Liver (tissue), 9 donors: ENCODE measurements around the gene CFAP54. TPM values are rescaled to one million over a fixed set of nuclear protein-coding genes. Genes with fewer than 3 reads are reported as not detected.

ENCODE experiments used
- DNase-seq: peaks from one replicate; pipeline ENCODE4 v3.0.0-alpha.2; 2017; ENCODE audit warnings: low spot score
- H3K27ac ChIP-seq, 2 donors: one replicate each; pipeline ENCODE4 v1.7.0; 2013; ENCODE audit warnings: inconsistent platforms in 2 of 2, low read length in 2 of 2, control low read depth in 1 of 2, low read depth in 1 of 2, mild to moderate bottlenecking in 1 of 2
- H3K27me3 ChIP-seq, 4 donors: one replicate each; pipeline versions ENCODE4 v1.6.1 to v1.7.0; 2013; ENCODE audit warnings: low read length in 3 of 4, inconsistent platforms in 1 of 4, mild to moderate bottlenecking in 1 of 4, moderate library complexity in 1 of 4; ENCODE audit not compliant: control insufficient read depth in 4 of 4, insufficient read depth in 4 of 4
- H3K36me3 ChIP-seq, 4 donors: one replicate each; pipeline versions ENCODE4 v1.6.1 to v1.7.0; 2013; ENCODE audit warnings: low read length in 3 of 4, mild to moderate bottlenecking in 3 of 4, low read depth in 1 of 4, moderate library complexity in 1 of 4; ENCODE audit not compliant: control insufficient read depth in 4 of 4, insufficient read depth in 3 of 4
- H3K4me1 ChIP-seq, 4 donors: one replicate each; pipeline versions ENCODE4 v1.6.1 to v1.7.0; 2013; ENCODE audit warnings: low read length in 3 of 4, mild to moderate bottlenecking in 3 of 4, moderate library complexity in 1 of 4; ENCODE audit not compliant: control insufficient read depth in 4 of 4, insufficient read depth in 4 of 4
- H3K4me3 ChIP-seq, 3 donors: one replicate each; pipeline versions ENCODE4 v1.6.1 to v1.7.0; 2013; ENCODE audit warnings: low read length in 3 of 3, control low read depth in 1 of 3, low read depth in 1 of 3, mild to moderate bottlenecking in 1 of 3
- H3K9ac ChIP-seq, 2 donors: one replicate each; pipeline ENCODE4 v1.7.0; 2013; ENCODE audit warnings: low read length in 2 of 2, mild to moderate bottlenecking in 2 of 2, moderate library complexity in 2 of 2, control low read depth in 1 of 2, low read depth in 1 of 2
- H3K9me3 ChIP-seq, 4 donors: one replicate each; pipeline versions ENCODE4 v1.6.1 to v1.7.0; 2013; ENCODE audit warnings: low read length in 3 of 4; ENCODE audit not compliant: control insufficient read depth in 4 of 4
- ATF3 ChIP-seq: IDR thresholded peaks from 2 replicates; pipeline ENCODE4 v1.6.1; 2016; ENCODE audit warnings: antibody characterized with exemption
- EGR1 ChIP-seq, 2 donors: IDR thresholded peaks; 2 replicates each; pipeline ENCODE4 v1.6.1; 2016 to 2018; ENCODE audit warnings: antibody characterized with exemption in 2 of 2, low read depth in 2 of 2
- FOXA1 ChIP-seq: IDR thresholded peaks from 2 replicates; pipeline ENCODE4 v1.6.1; 2016; ENCODE audit warnings: antibody characterized with exemption
- FOXA2 ChIP-seq: IDR thresholded peaks from 2 replicates; pipeline ENCODE4 v1.6.1; 2016; ENCODE audit warnings: antibody characterized with exemption
- GABPA ChIP-seq, 2 donors: IDR thresholded peaks in 1 of 2; conservative IDR thresholded peaks in 1 of 2; 2 replicates each; pipeline ENCODE4 v1.6.1; 2016; ENCODE audit warnings: antibody characterized with exemption in 2 of 2, mild to moderate bottlenecking in 1 of 2, moderate library complexity in 1 of 2
- HNF4A ChIP-seq, 2 donors: conservative IDR thresholded peaks; 2 replicates each; pipeline ENCODE4 v1.6.1; 2016; ENCODE audit warnings: antibody characterized with exemption in 2 of 2, mild to moderate bottlenecking in 2 of 2
- HNF4G ChIP-seq: IDR thresholded peaks from 2 replicates; pipeline ENCODE4 v1.6.1; 2016; ENCODE audit warnings: antibody characterized with exemption
- JUND ChIP-seq, 2 donors: IDR thresholded peaks; 2 replicates each; pipeline ENCODE4 v1.6.1; 2016; ENCODE audit warnings: antibody characterized with exemption in 2 of 2
- REST ChIP-seq: IDR thresholded peaks from 2 replicates; pipeline ENCODE4 v1.6.1; 2016; ENCODE audit warnings: antibody characterized with exemption, mild to moderate bottlenecking
- RXRA ChIP-seq, 2 donors: IDR thresholded peaks; 2 replicates each; pipeline ENCODE4 v1.6.1; 2017 to 2018; ENCODE audit warnings: antibody characterized with exemption in 2 of 2, mild to moderate bottlenecking in 1 of 2
- SP1 ChIP-seq: IDR thresholded peaks from 2 replicates; pipeline ENCODE4 v1.6.1; 2018; ENCODE audit warnings: antibody characterized with exemption, mild to moderate bottlenecking
- TAF1 ChIP-seq: conservative IDR thresholded peaks from 2 replicates; pipeline ENCODE4 v1.6.1; 2016; ENCODE audit warnings: antibody characterized with exemption, mild to moderate bottlenecking
- YY1 ChIP-seq: IDR thresholded peaks from 2 replicates; pipeline ENCODE4 v1.6.1; 2016; ENCODE audit warnings: antibody characterized with exemption, mild to moderate bottlenecking
- WGBS: extraction: QIAGEN DNeasy Blood & Tissue Kit; methylation state at CpG from one replicate; pipeline ENCODE4 v1.1.7; 2013; 5-methylcytosine and 5-hydroxymethylcytosine counted together
- polyA plus RNA-seq, 2 donors: library from polyadenylated mRNA; stranded (reverse) in 1 of 2; unstranded in 1 of 2; fragments of 200-250 nt in 1 of 2; fragments of >200 nt in 1 of 2; fragmentation: Nextera tagmentation in 1 of 2; extraction: Ambion mirVana in 1 of 2; gene quantifications; one replicate each; pipeline versions ENCODE4 v1.2.1 to v1.2.3, GENCODE V29; 2013 to 2015
- total RNA-seq, 2 donors: library from RNA; depleted of rRNA; stranded (reverse); fragments of >200 nt; gene quantifications; one replicate each; pipeline ENCODE4 v1.2.3, GENCODE V29; 2014
- TF ChIP-seq, protein P1 (sequence below): IDR thresholded peaks from 2 replicates; pipeline ENCODE4 v1.6.1; 2016; ENCODE audit warnings: antibody characterized with exemption
- TF ChIP-seq, protein P2 (sequence below): fragments of 150-350 bp; IDR thresholded peaks from 2 replicates; pipeline ENCODE4 v1.5.1; 2017; ENCODE audit warnings: improper control_type of control experiment, low read depth, low read length; ENCODE audit not compliant: missing input control
- TF ChIP-seq, protein P3 (sequence below): IDR thresholded peaks from 2 replicates; pipeline ENCODE4 v1.6.1; 2016; ENCODE audit warnings: antibody characterized with exemption
- donor health status: healthy.
- donor health status: healthy.
- donor health status: healthy.
- donor health status: healthy.
- donor health status: healthy.

The CFAP54 gene
- total and polyA plus RNA-seq, 4 donors: 0.01 to 0.19 (median 0.15) TPM

GRCh38 chr12:96803969-96804368, 314.6 kb downstream of the CFAP54 start:
- no peak overlapping the region for H3K9ac ChIP-seq
- no peaks in the 10 kb centered on the region for H3K4me1 ChIP-seq
- TF ChIP-seq TAF1 (no peak), HNF4G (no peak), FOXA2 (no peak), EGR1 (IDR thresholded peaks at IDR 0.05; ENCODE audit: low read depth in 2 of 2) (no peak), SP1 (no peak), FOXA1 (no peak), REST (no peak), RXRA (IDR thresholded peaks at IDR 0.05) (no peak), HNF4A (conservative IDR thresholded peaks at IDR 0.05) (no peak), JUND (IDR thresholded peaks at IDR 0.05) (no peak), ATF3 (no peak), GABPA (IDR thresholded peaks at IDR 0.05 in 1 of 2, conservative IDR thresholded peaks at IDR 0.05 in 1 of 2) (no peak), YY1 (no peak)
- TF ChIP-seq, protein P1, sequence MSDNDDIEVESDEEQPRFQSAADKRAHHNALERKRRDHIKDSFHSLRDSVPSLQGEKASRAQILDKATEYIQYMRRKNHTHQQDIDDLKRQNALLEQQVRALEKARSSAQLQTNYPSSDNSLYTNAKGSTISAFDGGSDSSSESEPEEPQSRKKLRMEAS: no peak
- TF ChIP-seq, protein P2, sequence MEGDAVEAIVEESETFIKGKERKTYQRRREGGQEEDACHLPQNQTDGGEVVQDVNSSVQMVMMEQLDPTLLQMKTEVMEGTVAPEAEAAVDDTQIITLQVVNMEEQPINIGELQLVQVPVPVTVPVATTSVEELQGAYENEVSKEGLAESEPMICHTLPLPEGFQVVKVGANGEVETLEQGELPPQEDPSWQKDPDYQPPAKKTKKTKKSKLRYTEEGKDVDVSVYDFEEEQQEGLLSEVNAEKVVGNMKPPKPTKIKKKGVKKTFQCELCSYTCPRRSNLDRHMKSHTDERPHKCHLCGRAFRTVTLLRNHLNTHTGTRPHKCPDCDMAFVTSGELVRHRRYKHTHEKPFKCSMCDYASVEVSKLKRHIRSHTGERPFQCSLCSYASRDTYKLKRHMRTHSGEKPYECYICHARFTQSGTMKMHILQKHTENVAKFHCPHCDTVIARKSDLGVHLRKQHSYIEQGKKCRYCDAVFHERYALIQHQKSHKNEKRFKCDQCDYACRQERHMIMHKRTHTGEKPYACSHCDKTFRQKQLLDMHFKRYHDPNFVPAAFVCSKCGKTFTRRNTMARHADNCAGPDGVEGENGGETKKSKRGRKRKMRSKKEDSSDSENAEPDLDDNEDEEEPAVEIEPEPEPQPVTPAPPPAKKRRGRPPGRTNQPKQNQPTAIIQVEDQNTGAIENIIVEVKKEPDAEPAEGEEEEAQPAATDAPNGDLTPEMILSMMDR: no peak
- TF ChIP-seq, protein P3, sequence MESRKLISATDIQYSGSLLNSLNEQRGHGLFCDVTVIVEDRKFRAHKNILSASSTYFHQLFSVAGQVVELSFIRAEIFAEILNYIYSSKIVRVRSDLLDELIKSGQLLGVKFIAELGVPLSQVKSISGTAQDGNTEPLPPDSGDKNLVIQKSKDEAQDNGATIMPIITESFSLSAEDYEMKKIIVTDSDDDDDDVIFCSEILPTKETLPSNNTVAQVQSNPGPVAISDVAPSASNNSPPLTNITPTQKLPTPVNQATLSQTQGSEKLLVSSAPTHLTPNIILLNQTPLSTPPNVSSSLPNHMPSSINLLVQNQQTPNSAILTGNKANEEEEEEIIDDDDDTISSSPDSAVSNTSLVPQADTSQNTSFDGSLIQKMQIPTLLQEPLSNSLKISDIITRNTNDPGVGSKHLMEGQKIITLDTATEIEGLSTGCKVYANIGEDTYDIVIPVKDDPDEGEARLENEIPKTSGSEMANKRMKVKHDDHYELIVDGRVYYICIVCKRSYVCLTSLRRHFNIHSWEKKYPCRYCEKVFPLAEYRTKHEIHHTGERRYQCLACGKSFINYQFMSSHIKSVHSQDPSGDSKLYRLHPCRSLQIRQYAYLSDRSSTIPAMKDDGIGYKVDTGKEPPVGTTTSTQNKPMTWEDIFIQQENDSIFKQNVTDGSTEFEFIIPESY: no peak
- no peaks in the 10 kb centered on the region for H3K36me3 ChIP-seq
- H3K9me3 ChIP-seq: peaks cover 0 to 5% (median 2%) of the 10 kb centered on the region in 4 donors
- no peak for DNase-seq
- no peak overlapping the region for H3K27ac ChIP-seq
- H3K27me3 ChIP-seq: no peaks in the 10 kb centered on the region
- no peak overlapping the region for H3K4me3 ChIP-seq

DNA sequence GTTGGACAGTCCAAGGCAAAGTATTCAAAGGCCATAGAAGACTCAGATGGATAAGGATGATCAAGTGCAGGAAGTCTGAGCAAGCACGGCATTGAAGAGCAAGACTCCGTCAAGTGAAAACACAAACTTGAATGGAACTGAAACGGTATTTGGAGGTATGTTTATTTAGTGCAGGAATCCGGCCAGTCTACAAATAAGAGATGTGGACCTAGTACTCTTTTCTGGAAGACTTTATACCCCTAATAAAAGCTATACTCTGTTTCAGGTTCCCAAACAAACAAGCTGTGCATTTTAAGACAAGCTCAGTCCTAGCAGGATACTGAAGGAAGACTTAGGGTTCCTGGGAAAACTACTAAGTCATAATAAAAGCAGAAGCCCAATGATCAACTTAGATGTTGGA, 316.9 kb downstream of the CFAP54 start:
- Histone ChIP-seq H3K27me3 (no peaks in the 10 kb centered on the region), H3K4me3 (no peak overlapping the region), H3K4me1 (no peaks in the 10 kb centered on the region), H3K9ac (no peak overlapping the region), H3K9me3 (peaks cover 0 to 5% (median 2%) of the 10 kb centered on the region in 4 donors), H3K27ac (no peak overlapping the region), H3K36me3 (no peaks in the 10 kb centered on the region)
- WGBS: 38% methylated on average over 4 of the region's 4 CpGs
- TF ChIP-seq RXRA (IDR thresholded peaks at IDR 0.05): no peak
- no peak for DNase-seq
